NOMO-1 (cell line): ENCODE data around the gene UQCC2.

Source experiments
- DNase-seq, 2 experiments: peaks; one replicate each; lab custom pipeline; 2025; ENCODE audit not compliant: unreplicated experiment in 2 of 2; lab: John Stamatoyannopoulos, UW

Gene UQCC2

GRCh38 chr6:33662318-33662717, 49.2 kb downstream of the UQCC2 start:
- DNase-seq = no peak

GRCh38 chr6:33661106-33661838, 50.2 kb downstream of the UQCC2 start:
- no peak for DNase-seq

- no peak for DNase-seq
Observed at GRCh38 chr6:33659986-33660385, 51.5 kb downstream of the UQCC2 start.

- DNase-seq = no peak
Observed at GRCh38 chr6:33658982-33659689, 52.4 kb downstream of the UQCC2 start.

GRCh38 chr6:33656844-33657243, 54.7 kb downstream of the UQCC2 start:
- no peak for DNase-seq

GRCh38 chr6:33654831-33655554, 56.5 kb downstream of the UQCC2 start:
- no peak for DNase-seq

- DNase-seq = no peak
Observed at GRCh38 chr6:33652002-33652401, 59.5 kb downstream of the UQCC2 start.

GRCh38 chr6:33651403-33651802, 60.1 kb downstream of the UQCC2 start:
- DNase-seq = no peak
